Placental pericyte (primary cell): ENCODE results near the gene FOXB1. TPM values are rescaled to one million over a fixed set of nuclear protein-coding genes. Genes with fewer than 3 reads are reported as not detected.

ENCODE experiments used
- total RNA-seq: library from RNA; depleted of rRNA; stranded (reverse); fragments of >200 nt; gene quantifications from 2 replicates; pipeline ENCODE4 v1.2.3, GENCODE V29; 2012

Gene FOXB1
- not detected in 2 replicates for total RNA-seq

GRCh38 chr15:60004009-60004845 is at the start of gene FOXB1:
Gene FOXB1, plus strand, starts transcription at chr15:60004311. Its CDS starts 653 bp downstream, at chr15:60004964.

